GM12864 (cell line): ENCODE data around the gene LRRC58.
"Not testable (repeated sequence)": the region's sequence is repeated elsewhere in the genome, so short reads cannot be mapped to it uniquely, and the experiment has no call there.

Source experiments
- DNase-seq: peaks from one replicate; pipeline ENCODE4 v3.0.0-alpha.2; 2011; ENCODE audit warnings: low read depth
- H3K4me3 ChIP-seq: 2 replicates; pipeline ENCODE4 v1.5.1; 2011; ENCODE audit warnings: mild to moderate bottlenecking, low read depth, low read length, control low read depth
- TF ChIP-seq, protein P1 (sequence below): IDR thresholded peaks from 2 replicates; pipeline ENCODE4 v1.5.1; 2011; ENCODE audit warnings: low read depth, mild to moderate bottlenecking, moderate library complexity, low read length, control low read depth, inconsistent platforms; ENCODE audit errors: missing control alignments

Gene LRRC58

DNA sequence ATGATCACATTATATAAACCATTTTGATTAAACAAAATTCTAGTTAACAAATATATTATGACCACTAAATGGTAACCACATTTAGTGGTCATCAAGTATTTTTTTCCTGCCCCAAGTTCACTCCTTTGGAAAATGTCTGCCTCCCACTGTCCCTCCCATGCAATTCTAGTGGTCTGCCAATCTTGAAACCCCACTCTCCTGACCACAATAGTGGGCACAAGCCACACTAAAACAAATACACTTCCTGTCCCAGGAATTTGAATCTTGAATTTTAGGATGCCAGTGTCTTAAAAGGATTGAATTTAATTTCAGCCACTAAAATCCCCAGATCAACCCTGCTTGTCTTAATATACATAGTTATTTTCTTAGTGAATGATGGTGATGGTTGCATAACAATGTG is 50.2 kb downstream of the LRRC58 start:
- H3K4me3 ChIP-seq: no peak overlapping the region
- no peak for DNase-seq
- TF ChIP-seq, protein P1, sequence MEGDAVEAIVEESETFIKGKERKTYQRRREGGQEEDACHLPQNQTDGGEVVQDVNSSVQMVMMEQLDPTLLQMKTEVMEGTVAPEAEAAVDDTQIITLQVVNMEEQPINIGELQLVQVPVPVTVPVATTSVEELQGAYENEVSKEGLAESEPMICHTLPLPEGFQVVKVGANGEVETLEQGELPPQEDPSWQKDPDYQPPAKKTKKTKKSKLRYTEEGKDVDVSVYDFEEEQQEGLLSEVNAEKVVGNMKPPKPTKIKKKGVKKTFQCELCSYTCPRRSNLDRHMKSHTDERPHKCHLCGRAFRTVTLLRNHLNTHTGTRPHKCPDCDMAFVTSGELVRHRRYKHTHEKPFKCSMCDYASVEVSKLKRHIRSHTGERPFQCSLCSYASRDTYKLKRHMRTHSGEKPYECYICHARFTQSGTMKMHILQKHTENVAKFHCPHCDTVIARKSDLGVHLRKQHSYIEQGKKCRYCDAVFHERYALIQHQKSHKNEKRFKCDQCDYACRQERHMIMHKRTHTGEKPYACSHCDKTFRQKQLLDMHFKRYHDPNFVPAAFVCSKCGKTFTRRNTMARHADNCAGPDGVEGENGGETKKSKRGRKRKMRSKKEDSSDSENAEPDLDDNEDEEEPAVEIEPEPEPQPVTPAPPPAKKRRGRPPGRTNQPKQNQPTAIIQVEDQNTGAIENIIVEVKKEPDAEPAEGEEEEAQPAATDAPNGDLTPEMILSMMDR: no peak

DNA sequence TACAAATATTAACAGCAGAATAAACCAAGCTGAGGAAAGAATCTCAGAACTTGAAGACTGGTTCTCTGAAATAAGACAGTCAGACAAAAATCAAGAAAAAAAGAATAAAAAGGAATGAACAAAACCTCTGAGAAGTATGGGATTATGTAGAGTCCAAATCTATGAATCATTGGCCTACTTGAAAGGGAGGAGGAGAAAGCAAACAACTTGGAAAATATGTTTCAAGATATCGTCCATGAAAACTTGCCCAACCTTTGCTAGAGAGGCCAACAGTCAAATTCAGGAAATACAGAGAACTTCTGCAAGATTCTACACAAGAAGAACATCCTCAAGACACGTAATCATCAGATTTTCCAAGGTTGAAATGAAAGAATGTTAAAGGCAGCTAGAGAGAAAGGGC is 57.6 kb downstream of the LRRC58 start:
- DNase-seq, H3K4me3 ChIP-seq: not testable (repeated sequence)

DNA sequence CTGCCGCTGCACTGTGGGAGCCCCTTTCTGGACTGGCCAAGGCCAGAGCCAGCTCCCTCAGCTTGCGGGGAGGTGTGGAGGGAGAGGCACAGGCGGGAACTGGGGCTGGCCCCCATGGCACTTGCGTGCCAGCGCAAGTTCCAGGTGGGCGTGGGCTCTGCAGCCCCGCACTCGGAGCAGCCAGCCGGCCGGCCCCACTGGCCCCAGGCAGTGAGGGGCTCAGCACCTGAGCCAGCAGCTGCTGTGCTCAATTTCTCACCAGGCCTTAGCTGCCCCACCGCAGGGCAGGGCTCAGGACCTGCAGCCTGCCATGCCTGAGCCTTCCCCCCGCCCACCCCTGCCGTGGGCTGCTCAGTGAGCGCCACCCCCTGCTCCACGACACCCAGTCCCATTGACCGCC is 59.5 kb downstream of the LRRC58 start:
- TF ChIP-seq, protein P1: no peak
- no peak for DNase-seq

DNA sequence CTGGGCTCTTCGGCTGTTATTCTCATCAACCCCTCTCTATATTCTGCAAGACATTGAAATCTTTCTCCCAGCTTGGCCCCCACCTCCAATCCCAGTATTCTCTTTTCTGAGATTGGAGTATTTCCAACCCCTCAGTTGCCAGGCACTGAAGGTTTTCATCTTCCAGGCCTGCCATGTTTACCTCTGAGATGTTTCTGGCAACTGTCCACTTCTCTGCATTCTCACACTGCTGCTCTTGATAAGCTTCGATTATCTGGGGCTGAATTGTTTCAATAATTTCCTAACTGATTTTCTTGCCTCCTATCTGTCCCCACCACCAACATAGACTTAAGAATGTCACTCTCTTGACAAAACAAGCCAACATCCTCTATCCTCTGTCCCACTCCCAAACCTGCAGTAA is 62.7 kb downstream of the LRRC58 start:
- no peak overlapping the region for H3K4me3 ChIP-seq
- TF ChIP-seq, protein P1: no peak
- no peak for DNase-seq

More for the DNA sequence above, 59.5 kb downstream of the LRRC58 start:
- H3K4me3 ChIP-seq: no peak overlapping the region

DNA sequence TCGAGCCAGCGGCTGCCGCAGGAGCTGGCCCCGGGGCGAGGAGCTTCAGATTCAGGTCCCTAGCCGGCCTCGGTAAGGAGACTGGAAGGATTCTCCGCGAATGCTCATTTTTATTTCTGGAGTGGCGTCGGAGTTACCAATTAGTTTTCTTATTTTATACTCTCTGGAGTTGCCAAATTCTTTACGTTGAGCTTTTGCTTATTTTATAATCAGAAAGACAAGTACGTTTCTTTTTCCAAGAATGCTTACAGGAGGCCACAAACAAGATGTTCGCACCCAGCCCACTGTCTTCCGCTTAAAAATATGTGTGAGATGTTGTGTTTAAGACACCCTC is 63.7 kb downstream of the LRRC58 start:
- DNase-seq: no peak
- TF ChIP-seq, protein P1: no peak
- no peak overlapping the region for H3K4me3 ChIP-seq

DNA sequence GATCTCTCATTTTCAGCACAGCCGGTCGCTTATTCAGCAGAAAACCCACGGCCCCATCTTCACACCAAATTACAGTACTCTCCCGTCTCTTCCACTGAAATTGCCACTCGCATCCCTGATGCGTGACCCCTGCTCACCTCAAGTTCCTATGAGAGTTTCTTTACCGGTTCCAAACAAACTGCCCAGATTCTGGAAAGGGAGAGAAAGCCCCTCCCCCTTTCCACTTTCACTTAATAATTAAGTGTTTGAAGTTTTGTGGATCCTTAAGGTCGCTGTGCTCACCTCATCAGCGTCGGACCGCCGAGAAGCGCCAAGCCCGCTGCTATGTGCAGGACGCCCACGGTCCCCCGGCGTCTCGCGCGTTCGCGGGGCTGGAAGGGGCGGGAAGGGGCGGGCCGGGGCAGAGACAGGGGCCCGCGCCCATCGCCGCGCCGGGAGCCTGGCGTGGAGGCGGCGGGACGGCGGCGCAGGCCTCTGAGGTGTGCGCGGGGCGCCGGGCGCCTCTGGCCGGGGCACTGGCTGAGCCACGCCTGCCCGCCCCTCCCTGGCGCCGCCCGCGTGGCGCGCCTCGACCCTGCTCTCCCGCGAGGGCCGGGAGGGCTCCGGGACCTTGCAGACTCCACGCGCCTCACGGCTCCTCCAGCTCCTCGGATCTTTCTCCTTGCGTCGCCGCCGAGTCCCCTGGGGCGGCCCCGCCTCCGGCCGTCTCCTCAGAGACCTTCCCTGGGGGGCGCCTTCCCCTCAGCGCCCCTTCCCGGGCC is 64.2 kb downstream of the LRRC58 start, which contains the start of gene GPR156:
GPR156 (minus strand) TSS at position 476 of the 761 bp plus-strand sequence. CDS start 41,124 bp downstream, outside the sequence.
- H3K4me3 ChIP-seq: no peak within 1 kb of the TSS
- DNase-seq: no peak
- TF ChIP-seq, protein P1: no peak

DNA sequence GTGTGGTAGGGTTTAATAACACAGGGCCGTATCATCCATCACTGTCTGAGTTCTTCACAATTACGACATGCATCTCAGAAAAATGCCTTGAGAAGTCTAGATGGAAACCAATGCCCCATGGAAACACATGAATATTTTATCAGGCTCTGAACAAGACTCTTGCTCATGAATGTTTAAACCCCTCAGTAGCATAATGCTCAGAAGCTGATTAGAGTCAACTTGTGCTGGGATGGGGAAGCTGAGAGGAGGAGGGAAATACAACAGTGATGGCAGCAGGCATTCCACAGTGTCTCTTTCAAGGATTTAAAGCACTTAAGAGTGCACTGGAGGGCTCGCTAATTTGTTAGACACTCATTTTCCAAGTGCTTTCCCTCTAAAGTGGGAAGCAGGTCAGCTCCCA is 67.9 kb downstream of the LRRC58 start:
- TF ChIP-seq, protein P1: no peak
- DNase-seq: no peak
- H3K4me3 ChIP-seq: no peak overlapping the region
